Loucy (cell line): ENCODE data around the gene PBRM1.

ENCODE experiments used
- EZH2phosphoT487 ChIP-seq: fragments of 200-600 bp; IDR thresholded peaks from 2 replicates; pipeline ENCODE4 v1.6.1; 2018; ENCODE audit warnings: antibody characterized with exemption, mild to moderate bottlenecking, moderate library complexity, borderline replicate concordance
- TF ChIP-seq, protein P1 (sequence below): fragments of 200-600 bp; sonication (generic); conservative IDR thresholded peaks from 2 replicates; pipeline ENCODE4 v1.5.1; 2014; ENCODE audit warnings: mild to moderate bottlenecking, antibody characterized with exemption, low read length

GRCh38 chr3:52495777-52496602 lies 189.7 kb downstream of the PBRM1 start:
- TF ChIP-seq, protein P1, sequence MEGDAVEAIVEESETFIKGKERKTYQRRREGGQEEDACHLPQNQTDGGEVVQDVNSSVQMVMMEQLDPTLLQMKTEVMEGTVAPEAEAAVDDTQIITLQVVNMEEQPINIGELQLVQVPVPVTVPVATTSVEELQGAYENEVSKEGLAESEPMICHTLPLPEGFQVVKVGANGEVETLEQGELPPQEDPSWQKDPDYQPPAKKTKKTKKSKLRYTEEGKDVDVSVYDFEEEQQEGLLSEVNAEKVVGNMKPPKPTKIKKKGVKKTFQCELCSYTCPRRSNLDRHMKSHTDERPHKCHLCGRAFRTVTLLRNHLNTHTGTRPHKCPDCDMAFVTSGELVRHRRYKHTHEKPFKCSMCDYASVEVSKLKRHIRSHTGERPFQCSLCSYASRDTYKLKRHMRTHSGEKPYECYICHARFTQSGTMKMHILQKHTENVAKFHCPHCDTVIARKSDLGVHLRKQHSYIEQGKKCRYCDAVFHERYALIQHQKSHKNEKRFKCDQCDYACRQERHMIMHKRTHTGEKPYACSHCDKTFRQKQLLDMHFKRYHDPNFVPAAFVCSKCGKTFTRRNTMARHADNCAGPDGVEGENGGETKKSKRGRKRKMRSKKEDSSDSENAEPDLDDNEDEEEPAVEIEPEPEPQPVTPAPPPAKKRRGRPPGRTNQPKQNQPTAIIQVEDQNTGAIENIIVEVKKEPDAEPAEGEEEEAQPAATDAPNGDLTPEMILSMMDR = no peak
- no peak for TF ChIP-seq EZH2phosphoT487
